HepG2 (cell line): Measurements from ENCODE around the gene PIGL. TPM values are rescaled to one million over a fixed set of nuclear protein-coding genes. Genes with fewer than 3 reads are reported as not detected.

ENCODE experiments used
- ASH2L ChIP-seq: fragments of 300-600, 200-600 bp; sonication (generic); IDR thresholded peaks from 2 replicates; pipeline ENCODE4 v1.7.0; 2017; ENCODE audit warnings: low read depth, mild to moderate bottlenecking, moderate library complexity, mixed read lengths, low read length; ENCODE audit not compliant: insufficient read length
- CREB1 ChIP-seq, 2 experiments: fragments of 450-650 bp in 1 of 2; IDR thresholded peaks; 2 replicates each; pipeline ENCODE4 v1.6.1; 2016 to 2017; ENCODE audit warnings: control low read depth in 1 of 2, mild to moderate bottlenecking in 1 of 2, missing compliant biosample characterization in 1 of 2, missing genetic modification characterization in 1 of 2
- FOXA3 ChIP-seq: IDR thresholded peaks from 2 replicates; pipeline ENCODE4 v1.6.1; 2016; ENCODE audit warnings: missing genetic modification reagents, missing compliant biosample characterization
- FOXK2 ChIP-seq: fragments of 450-650 bp; IDR thresholded peaks from 2 replicates; pipeline ENCODE4 v1.6.1; 2016
- KLF16 ChIP-seq, 2 experiments: sonication (generic) in 1 of 2; formaldehyde crosslinking in 1 of 2; IDR thresholded peaks; 2 replicates each; pipeline versions ENCODE4 v1.6.1 to v1.8.0; 2016 to 2023; ENCODE audit warnings: missing genetic modification reagents in 2 of 2, missing compliant biosample characterization in 1 of 2
- MYNN ChIP-seq: sonication (generic); formaldehyde crosslinking; IDR thresholded peaks from 2 replicates; pipeline ENCODE4 v1.4.0; 2020; ENCODE audit warnings: mild to moderate bottlenecking, low read depth, missing genetic modification reagents
- NCOA1 ChIP-seq: sonication (generic); formaldehyde crosslinking; IDR thresholded peaks from 2 replicates; pipeline ENCODE4 v1.9.0; 2021; ENCODE audit warnings: missing genetic modification reagents
- TCF7 ChIP-seq: sonication (generic); IDR thresholded peaks from 2 replicates; pipeline ENCODE4 v1.6.1; 2016; ENCODE audit warnings: antibody characterized with exemption, low read depth
- ZEB1 ChIP-seq: IDR thresholded peaks from 2 replicates; pipeline ENCODE4 v1.6.1; 2012; ENCODE audit warnings: mild to moderate bottlenecking, low read depth, inconsistent platforms; ENCODE audit not compliant: insufficient replicate concordance
- ZNF160 ChIP-seq: sonication (generic); formaldehyde crosslinking; IDR thresholded peaks from 2 replicates; pipeline ENCODE4 v1.8.0; 2022; ENCODE audit warnings: mild to moderate bottlenecking, inconsistent platforms, missing genetic modification reagents
- ZNF644 ChIP-seq: IDR thresholded peaks from 2 replicates; pipeline ENCODE4 v1.6.1; 2016; ENCODE audit warnings: low read depth
- ZNF720 ChIP-seq: sonication (generic); formaldehyde crosslinking; IDR thresholded peaks from 2 replicates; pipeline ENCODE4 v1.4.0; 2020; ENCODE audit warnings: missing genetic modification reagents
- ZNF746 ChIP-seq: sonication (generic); formaldehyde crosslinking; IDR thresholded peaks from 2 replicates; pipeline ENCODE4 v1.8.0; 2022; ENCODE audit warnings: mild to moderate bottlenecking, missing genetic modification reagents
- polyA plus RNA-seq, 8 experiments: library from polyadenylated mRNA; depleted of rRNA in 3 of 8; stranded (reverse) in 7 of 8; unstranded in 1 of 8; fragments of >200 nt; fragmentation: Illumina TruSeq in 4 of 8; extraction: Trizol in 4 of 8; gene quantifications; 2 replicates each; pipeline versions ENCODE4 v1.2.1 to v1.2.3, GENCODE V29; 2011 to 2016; ENCODE audit warnings: low read depth in 4 of 8, missing spikeins in 1 of 8, mixed read lengths in 1 of 8; ENCODE audit not compliant: insufficient read depth in 1 of 8
- total RNA-seq, 5 experiments: library from RNA; depleted of rRNA; stranded (reverse); fragments of >200 nt; fragmentation: Illumina TruSeq; extraction: Trizol; gene quantifications; 2 replicates each; pipeline ENCODE4 v1.2.3, GENCODE V29; 2016; ENCODE audit warnings: low read depth in 1 of 5
- TF ChIP-seq, protein P1 (sequence below): IDR thresholded peaks from 2 replicates; pipeline ENCODE4 v1.6.1; 2016; ENCODE audit warnings: missing compliant biosample characterization, missing genetic modification reagents, borderline replicate concordance
- TF ChIP-seq, protein P2 (sequence below): sonication (generic); formaldehyde crosslinking; IDR thresholded peaks from 2 replicates; pipeline ENCODE4 v1.8.0; 2022; ENCODE audit warnings: mild to moderate bottlenecking, missing genetic modification reagents; ENCODE audit not compliant: insufficient replicate concordance
- TF ChIP-seq, protein P3 (sequence below): sonication (generic); formaldehyde crosslinking; IDR thresholded peaks from 2 replicates; pipeline ENCODE4 v1.8.1; 2023; ENCODE audit warnings: mild to moderate bottlenecking, moderate library complexity, missing genetic modification reagents
- TF ChIP-seq, protein P4 (sequence below): sonication (generic); formaldehyde crosslinking; IDR thresholded peaks from 2 replicates; pipeline ENCODE4 v1.5.0; 2020; ENCODE audit warnings: mild to moderate bottlenecking, missing genetic modification reagents, borderline replicate concordance
- TF ChIP-seq, protein P5 (sequence below): sonication (generic); formaldehyde crosslinking; IDR thresholded peaks from 2 replicates; pipeline ENCODE4 v1.8.1; 2023; ENCODE audit warnings: mild to moderate bottlenecking, missing genetic modification reagents, borderline replicate concordance

The PIGL gene
- total and polyA plus RNA-seq, 2 of the 13 experiments (the other 11 are each of a cell fraction or from before 2014, with no cell fraction given): 28.5 to 63.8 TPM

DNA sequence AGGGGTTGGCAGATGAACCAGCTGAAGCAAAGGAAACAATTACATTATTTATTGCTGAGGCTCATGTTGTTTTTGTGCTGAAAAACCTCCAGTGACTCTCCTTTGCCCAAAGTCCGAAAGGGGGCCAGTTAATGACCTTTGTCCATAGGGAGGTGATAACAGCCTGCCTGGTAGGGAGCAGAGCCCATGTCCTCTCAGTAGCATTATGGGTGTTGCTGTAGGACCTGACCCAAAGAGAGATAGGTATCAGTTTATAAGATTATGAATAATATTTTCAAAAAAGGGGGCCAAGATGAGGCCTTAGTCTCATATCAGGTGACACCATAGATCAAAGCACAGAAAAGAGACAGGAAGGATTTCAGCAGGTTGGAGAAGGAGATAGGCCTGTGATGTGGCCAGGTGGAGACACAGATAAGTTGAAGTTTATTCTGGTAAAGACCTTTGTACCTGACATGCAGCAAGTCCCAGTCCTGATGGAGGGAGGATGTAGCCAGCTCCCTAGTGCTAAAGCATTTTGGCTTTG, 81.2 kb downstream of the PIGL start (continued):
- TF ChIP-seq ZEB1: peak; percentile 82
- peak in 1 of 2 experiments; percentile 40; a peak in 1 of 4 replicates for TF ChIP-seq KLF16 (CRISPR knock-in tag; IDR thresholded peaks at IDR 0.05)
- TF ChIP-seq, protein P1, sequence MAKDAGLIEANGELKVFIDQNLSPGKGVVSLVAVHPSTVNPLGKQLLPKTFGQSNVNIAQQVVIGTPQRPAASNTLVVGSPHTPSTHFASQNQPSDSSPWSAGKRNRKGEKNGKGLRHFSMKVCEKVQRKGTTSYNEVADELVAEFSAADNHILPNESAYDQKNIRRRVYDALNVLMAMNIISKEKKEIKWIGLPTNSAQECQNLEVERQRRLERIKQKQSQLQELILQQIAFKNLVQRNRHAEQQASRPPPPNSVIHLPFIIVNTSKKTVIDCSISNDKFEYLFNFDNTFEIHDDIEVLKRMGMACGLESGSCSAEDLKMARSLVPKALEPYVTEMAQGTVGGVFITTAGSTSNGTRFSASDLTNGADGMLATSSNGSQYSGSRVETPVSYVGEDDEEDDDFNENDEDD: 0 out of 2 replicates have a peak, but pooled peaks have one; percentile 9
- TF ChIP-seq ZNF746: no peak
- peak; percentile 67 for TF ChIP-seq FOXK2
- no peak for TF ChIP-seq ZNF160
- TF ChIP-seq, protein P2, sequence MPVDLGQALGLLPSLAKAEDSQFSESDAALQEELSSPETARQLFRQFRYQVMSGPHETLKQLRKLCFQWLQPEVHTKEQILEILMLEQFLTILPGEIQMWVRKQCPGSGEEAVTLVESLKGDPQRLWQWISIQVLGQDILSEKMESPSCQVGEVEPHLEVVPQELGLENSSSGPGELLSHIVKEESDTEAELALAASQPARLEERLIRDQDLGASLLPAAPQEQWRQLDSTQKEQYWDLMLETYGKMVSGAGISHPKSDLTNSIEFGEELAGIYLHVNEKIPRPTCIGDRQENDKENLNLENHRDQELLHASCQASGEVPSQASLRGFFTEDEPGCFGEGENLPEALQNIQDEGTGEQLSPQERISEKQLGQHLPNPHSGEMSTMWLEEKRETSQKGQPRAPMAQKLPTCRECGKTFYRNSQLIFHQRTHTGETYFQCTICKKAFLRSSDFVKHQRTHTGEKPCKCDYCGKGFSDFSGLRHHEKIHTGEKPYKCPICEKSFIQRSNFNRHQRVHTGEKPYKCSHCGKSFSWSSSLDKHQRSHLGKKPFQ: no peak
- TF ChIP-seq, protein P3, sequence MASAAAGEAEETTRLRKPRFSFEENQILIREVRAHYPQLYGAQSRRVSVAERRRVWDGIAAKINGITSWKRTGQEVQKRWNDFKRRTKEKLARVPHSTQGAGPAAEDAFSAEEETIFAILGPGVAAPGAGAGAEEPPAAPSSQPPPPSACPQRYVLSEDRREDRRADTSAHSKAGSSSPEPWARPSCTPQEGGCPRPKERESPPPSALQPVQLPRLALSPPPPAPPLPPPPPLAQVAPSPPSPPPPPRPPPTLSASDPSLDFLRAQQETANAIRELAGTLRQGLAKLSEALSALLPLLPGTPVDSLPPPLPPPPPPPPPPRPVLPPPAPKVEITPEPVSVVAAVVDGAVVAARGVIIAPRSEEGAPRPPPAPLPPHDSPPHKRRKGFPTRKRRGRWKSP (CRISPR knock-in tag): 0 out of 2 replicates have a peak, but pooled peaks have one; percentile 35
- TF ChIP-seq ZNF720 (CRISPR knock-in tag): no peak
- no peak for TF ChIP-seq CREB1 (IDR thresholded peaks at IDR 0.05)
- 0 out of 2 replicates have a peak, but pooled peaks have one; percentile 27 for TF ChIP-seq CREB1 (CRISPR knock-in tag; IDR thresholded peaks at IDR 0.05)
- no peak for TF ChIP-seq MYNN (CRISPR knock-in tag)
- TF ChIP-seq ASH2L: peak; percentile 71
- TF ChIP-seq FOXA3 (CRISPR knock-in tag): peak; percentile 34
- TF ChIP-seq NCOA1 (CRISPR knock-in tag): 0 out of 2 replicates have a peak, but pooled peaks have one; percentile 67
- peak; percentile 29; the same call in 1 of the 2 replicates for TF ChIP-seq ZNF644 (CRISPR knock-in tag)
- TF ChIP-seq, protein P4, sequence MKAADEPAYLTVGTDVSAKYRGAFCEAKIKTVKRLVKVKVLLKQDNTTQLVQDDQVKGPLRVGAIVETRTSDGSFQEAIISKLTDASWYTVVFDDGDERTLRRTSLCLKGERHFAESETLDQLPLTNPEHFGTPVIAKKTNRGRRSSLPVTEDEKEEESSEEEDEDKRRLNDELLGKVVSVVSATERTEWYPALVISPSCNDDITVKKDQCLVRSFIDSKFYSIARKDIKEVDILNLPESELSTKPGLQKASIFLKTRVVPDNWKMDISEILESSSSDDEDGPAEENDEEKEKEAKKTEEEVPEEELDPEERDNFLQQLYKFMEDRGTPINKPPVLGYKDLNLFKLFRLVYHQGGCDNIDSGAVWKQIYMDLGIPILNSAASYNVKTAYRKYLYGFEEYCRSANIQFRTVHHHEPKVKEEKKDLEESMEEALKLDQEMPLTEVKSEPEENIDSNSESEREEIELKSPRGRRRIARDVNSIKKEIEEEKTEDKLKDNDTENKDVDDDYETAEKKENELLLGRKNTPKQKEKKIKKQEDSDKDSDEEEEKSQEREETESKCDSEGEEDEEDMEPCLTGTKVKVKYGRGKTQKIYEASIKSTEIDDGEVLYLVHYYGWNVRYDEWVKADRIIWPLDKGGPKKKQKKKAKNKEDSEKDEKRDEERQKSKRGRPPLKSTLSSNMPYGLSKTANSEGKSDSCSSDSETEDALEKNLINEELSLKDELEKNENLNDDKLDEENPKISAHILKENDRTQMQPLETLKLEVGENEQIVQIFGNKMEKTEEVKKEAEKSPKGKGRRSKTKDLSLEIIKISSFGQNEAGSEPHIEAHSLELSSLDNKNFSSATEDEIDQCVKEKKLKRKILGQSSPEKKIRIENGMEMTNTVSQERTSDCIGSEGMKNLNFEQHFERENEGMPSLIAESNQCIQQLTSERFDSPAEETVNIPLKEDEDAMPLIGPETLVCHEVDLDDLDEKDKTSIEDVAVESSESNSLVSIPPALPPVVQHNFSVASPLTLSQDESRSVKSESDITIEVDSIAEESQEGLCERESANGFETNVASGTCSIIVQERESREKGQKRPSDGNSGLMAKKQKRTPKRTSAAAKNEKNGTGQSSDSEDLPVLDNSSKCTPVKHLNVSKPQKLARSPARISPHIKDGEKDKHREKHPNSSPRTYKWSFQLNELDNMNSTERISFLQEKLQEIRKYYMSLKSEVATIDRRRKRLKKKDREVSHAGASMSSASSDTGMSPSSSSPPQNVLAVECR (CRISPR knock-in tag): no peak
- TF ChIP-seq TCF7: peak; percentile 67
- TF ChIP-seq, protein P5, sequence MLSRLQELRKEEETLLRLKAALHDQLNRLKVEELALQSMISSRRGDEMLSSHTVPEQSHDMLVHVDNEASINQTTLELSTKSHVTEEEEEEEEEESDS (CRISPR knock-in tag): no peak
